Activated CD8-positive, alpha-beta T cell treated with anti-CD3 and anti-CD28 coated beads for 36 hours (primary cell): ENCODE results near the gene AMPD1. TPM values are rescaled to one million over a fixed set of nuclear protein-coding genes. Genes with fewer than 3 reads are reported as not detected.

Experiments used
- ATAC-seq: fragments of 200-7000 bp; cut with Tn5 transposase; one replicate; pipeline ENCODE4 v1.10.0; 2021; ENCODE audit warnings: mild to moderate bottlenecking, moderate library complexity
- CTCF ChIA-PET: fragments of 350-600 bp; sonication (Branson Sonifier 250); formaldehyde crosslinking; loops from one replicate; lab custom pipeline; 2021; ENCODE audit warnings: antibody characterized with exemption; lab: Charles Lee
- POLR2A ChIA-PET: fragments of 350-600 bp; sonication (Branson Sonifier 250); formaldehyde crosslinking; loops from one replicate; lab custom pipeline; 2021; ENCODE audit warnings: antibody characterized with exemption; lab: Charles Lee
- DNase-seq: peaks from one replicate; pipeline ENCODE4 v3.0.0-alpha.2; 2020
- H3K27ac Mint-ChIP-seq: one replicate; pipeline ENCODE4 v1.8.0; 2021; ENCODE audit warnings: mild to moderate bottlenecking, mixed read lengths
- H3K27me3 Mint-ChIP-seq: one replicate; pipeline ENCODE4 v1.8.0; 2021; ENCODE audit warnings: mixed read lengths
- H3K36me3 Mint-ChIP-seq: one replicate; pipeline ENCODE4 v1.8.0; 2021; ENCODE audit warnings: low read depth, mixed read lengths
- H3K4me1 Mint-ChIP-seq: one replicate; pipeline ENCODE4 v1.8.0; 2021; ENCODE audit warnings: low read depth, mixed read lengths
- H3K4me3 Mint-ChIP-seq: one replicate; pipeline ENCODE4 v1.8.0; 2021; ENCODE audit warnings: mild to moderate bottlenecking, moderate library complexity, mixed read lengths
- H3K9me3 Mint-ChIP-seq: one replicate; pipeline ENCODE4 v1.8.0; 2021; ENCODE audit warnings: mixed read lengths
- intact Hi-C: fragments of 100-400 bp; cut with micrococcal nuclease; formaldehyde crosslinking; loops from one replicate; pipeline ENCODE4 v1.10.0; 2022
- total RNA-seq, 2 experiments: library from RNA; stranded (reverse); gene quantifications; one replicate each; pipeline ENCODE4 v1.2.3, GENCODE V29; 2021
- TF ChIP-seq, protein P1 (sequence below): fragments of 200-600 bp; IDR thresholded peaks from one replicate; pipeline ENCODE4 v1.8.0; 2022; ENCODE audit warnings: antibody characterized with exemption, mild to moderate bottlenecking

The AMPD1 gene
- total RNA-seq, 2 experiments from 2014 or later: not detected

DNA sequence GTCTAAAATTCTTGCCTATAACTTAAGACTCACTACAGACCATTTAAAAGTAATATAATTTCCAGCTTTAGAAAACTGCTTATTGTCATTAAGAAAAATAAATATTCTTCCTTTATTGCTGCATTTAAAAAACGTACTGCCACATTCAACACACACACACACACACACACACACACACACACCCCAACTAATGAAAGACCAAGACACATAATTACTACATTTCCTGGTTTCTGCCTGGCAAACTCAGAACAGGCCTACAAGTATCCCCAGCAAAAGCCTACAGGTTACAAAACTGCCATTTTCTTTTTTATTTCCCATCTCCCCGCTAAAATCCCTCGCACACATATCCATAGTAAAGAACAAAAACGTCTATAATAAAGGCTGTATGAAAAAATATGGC lies 27.0 kb downstream of the AMPD1 start:
- Mint-ChIP-seq H3K27ac (no peak overlapping the region), H3K4me3 (no peak overlapping the region), H3K36me3 (no peaks in the 10 kb centered on the region), H3K9me3 (no peaks in the 10 kb centered on the region), H3K4me1 (peaks cover 10% of the 10 kb centered on the region), H3K27me3 (peaks cover 7% of the 10 kb centered on the region)
- intact Hi-C loops: no loop called here
- ChIA-PET POLR2A (interaction anchor here (1.3 to 1.4 kb wide), 2 partner anchors 48 to 89 kb away, joined by 3 to 4 read pairs; partner anchors contain the start of genes CSDE1 and NRAS), CTCF (interaction anchor here (0.7 to 3.9 kb wide), 7 partner anchors 8 to 386 kb away, joined by 3 to 17 read pairs (median 3); partner anchors contain the start of gene AMPD1)
- DNase-seq (no peak), ATAC-seq (no peak)
- TF ChIP-seq, protein P1, sequence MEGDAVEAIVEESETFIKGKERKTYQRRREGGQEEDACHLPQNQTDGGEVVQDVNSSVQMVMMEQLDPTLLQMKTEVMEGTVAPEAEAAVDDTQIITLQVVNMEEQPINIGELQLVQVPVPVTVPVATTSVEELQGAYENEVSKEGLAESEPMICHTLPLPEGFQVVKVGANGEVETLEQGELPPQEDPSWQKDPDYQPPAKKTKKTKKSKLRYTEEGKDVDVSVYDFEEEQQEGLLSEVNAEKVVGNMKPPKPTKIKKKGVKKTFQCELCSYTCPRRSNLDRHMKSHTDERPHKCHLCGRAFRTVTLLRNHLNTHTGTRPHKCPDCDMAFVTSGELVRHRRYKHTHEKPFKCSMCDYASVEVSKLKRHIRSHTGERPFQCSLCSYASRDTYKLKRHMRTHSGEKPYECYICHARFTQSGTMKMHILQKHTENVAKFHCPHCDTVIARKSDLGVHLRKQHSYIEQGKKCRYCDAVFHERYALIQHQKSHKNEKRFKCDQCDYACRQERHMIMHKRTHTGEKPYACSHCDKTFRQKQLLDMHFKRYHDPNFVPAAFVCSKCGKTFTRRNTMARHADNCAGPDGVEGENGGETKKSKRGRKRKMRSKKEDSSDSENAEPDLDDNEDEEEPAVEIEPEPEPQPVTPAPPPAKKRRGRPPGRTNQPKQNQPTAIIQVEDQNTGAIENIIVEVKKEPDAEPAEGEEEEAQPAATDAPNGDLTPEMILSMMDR: no peak

DNA sequence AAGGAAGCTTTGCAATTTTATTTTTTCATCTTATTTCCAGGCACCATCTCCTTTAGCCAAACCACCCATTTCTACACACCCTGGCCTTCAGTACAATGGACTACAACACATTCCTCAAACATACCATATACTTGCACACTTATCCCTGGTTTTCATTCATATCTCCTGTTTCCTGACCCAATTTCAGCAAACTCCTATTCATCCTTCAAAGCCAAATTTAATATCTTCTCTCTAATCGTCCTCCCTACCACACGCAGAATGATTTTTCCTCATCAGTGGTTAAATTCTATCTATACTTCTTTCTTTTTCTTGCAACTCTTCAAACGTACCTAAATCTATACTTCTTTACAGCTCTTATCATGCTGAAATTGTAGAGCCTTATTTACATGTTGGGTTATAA lies 28.4 kb downstream of the AMPD1 start:
- no peak overlapping the region for H3K4me3 Mint-ChIP-seq
- peaks cover 10% of the 10 kb centered on the region for H3K4me1 Mint-ChIP-seq
- DNase-seq (no peak), ATAC-seq (no peak)
- TF ChIP-seq, protein P1: no peak
- ChIA-PET CTCF (interaction anchor here (1.3 to 3.2 kb wide), 2 partner anchors 28 to 320 kb away, joined by 4 to 17 read pairs; partner anchors contain the start of gene AMPD1), POLR2A (no interaction called here)
- no peaks in the 10 kb centered on the region for H3K9me3 Mint-ChIP-seq
- H3K36me3 Mint-ChIP-seq: no peaks in the 10 kb centered on the region
- no peak overlapping the region for H3K27ac Mint-ChIP-seq
- H3K27me3 Mint-ChIP-seq: peaks cover 7% of the 10 kb centered on the region
- intact Hi-C loops: no loop called here

DNA sequence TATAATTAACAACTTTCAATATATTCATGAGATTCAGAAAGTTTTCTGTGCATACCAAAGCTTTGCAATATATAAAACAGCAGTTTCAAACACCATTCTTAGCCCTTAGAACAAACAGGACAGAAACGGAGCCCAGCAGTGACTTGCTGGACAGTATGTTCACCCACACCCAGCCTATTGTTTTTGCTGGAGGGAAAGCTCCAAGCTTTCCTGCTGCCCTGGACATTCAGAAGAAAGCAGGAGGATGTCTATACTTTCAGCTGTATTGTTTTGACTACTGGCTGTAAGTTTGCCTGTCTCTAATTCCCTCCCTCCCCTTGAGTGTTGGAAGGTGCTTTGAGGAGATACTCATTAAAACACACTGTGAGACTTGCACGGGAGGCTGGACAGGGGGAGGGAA lies 35.1 kb downstream of the AMPD1 start:
- intact Hi-C loops: no loop called here
- ChIA-PET CTCF (interaction anchor here (1.4 to 1.7 kb wide), 2 partner anchors 9 to 12 kb away, joined by 4 to 13 read pairs; partner anchors contain the start of gene DENND2C), POLR2A (interaction anchor here (1.7 kb wide), 1 partner anchor 9 kb away, joined by 6 read pairs; the partner anchor contains the start of gene DENND2C)
- no peak overlapping the region for H3K27ac Mint-ChIP-seq
- no peaks in the 10 kb centered on the region for H3K36me3 Mint-ChIP-seq
- no peak overlapping the region for H3K4me3 Mint-ChIP-seq
- TF ChIP-seq, protein P1: no peak
- peaks cover 2% of the 10 kb centered on the region for H3K27me3 Mint-ChIP-seq
- H3K4me1 Mint-ChIP-seq: no peaks in the 10 kb centered on the region
- no peaks in the 10 kb centered on the region for H3K9me3 Mint-ChIP-seq
- no peak for ATAC-seq
- no peak for DNase-seq

DNA sequence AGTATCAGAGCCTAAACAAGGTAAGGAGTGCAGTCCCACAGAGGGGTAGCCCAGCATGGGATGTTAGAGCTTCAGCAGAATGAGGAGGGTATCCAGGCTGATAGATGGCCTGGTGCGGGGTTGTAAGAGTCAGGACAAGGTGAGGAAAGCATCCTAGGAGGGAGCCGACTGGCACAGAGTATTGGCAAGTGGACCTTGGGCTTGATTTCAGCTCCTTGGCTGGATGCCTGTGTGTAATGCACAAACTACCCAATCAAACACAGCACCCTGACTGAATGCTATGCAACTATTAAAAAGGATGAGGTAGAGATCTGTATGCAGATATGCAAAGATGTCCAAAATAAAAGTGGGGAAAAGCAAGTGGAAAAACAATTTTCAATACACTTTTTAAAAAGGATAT lies 43.5 kb downstream of the AMPD1 start:
- POLR2A ChIA-PET: no interaction called here
- CTCF ChIA-PET: no interaction called here

DNA sequence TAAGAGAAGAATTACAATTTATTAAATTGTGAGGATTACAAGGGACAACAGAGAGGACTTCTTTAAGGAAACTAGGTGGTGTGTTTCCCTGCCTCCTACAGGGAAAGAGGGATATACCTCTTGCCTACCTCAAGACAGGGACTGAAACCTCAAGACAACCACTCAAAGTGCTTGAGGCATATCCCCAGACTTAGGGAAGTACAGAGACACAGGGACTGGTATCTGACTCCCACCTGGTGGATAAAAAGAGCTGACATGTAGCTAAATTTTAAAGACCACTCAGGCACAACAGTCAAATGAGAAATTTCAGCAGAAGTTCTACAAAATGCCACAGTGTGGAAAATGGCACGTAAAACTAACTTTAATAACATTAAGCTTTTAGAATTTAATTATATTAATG lies 46.8 kb downstream of the AMPD1 start:
- TF ChIP-seq, protein P1: no peak
- intact Hi-C loops: no loop called here
- Mint-ChIP-seq H3K27me3 (no peaks in the 10 kb centered on the region), H3K27ac (no peak overlapping the region), H3K4me1 (no peaks in the 10 kb centered on the region), H3K36me3 (no peaks in the 10 kb centered on the region), H3K9me3 (no peaks in the 10 kb centered on the region), H3K4me3 (no peak overlapping the region)
- CTCF ChIA-PET: no interaction called here
- POLR2A ChIA-PET: no interaction called here
- DNase-seq: no peak
- no peak for ATAC-seq

More for the DNA sequence above, 43.5 kb downstream of the AMPD1 start:
- Mint-ChIP-seq H3K4me3 (no peak overlapping the region), H3K9me3 (no peaks in the 10 kb centered on the region), H3K36me3 (no peaks in the 10 kb centered on the region), H3K27me3 (no peaks in the 10 kb centered on the region), H3K27ac (no peak overlapping the region), H3K4me1 (no peaks in the 10 kb centered on the region)
- intact Hi-C loops: no loop called here
- ATAC-seq: no peak
- TF ChIP-seq, protein P1: no peak
- no peak for DNase-seq
